Measurements from ENCODE around the gene SLC39A10. TPM values are rescaled to one million over a fixed set of nuclear protein-coding genes. Genes with fewer than 3 reads are reported as not detected.
A peak's percentile ranks its signal among the peaks of the same experiment; 100 is the strongest.
"Not testable (repeated sequence)": the region's sequence is repeated elsewhere in the genome, so short reads cannot be mapped to it uniquely, and the experiment has no call there.

SLC39A10 gene
- total RNA-seq, 1 experiment from 2014 or later: 44.2 TPM

- not testable (repeated sequence) for DNase-seq (ENCODE audit: low read depth)
Measured at GRCh38 chr2:195644708-195645107, 12.3 kb upstream of the SLC39A10 start.

GRCh38 chr2:195645413-195645812 is 11.6 kb upstream of the SLC39A10 start:
- DNase-seq (ENCODE audit: low read depth): no peak

- DNase-seq (ENCODE audit: low read depth): no peak
Measured at GRCh38 chr2:195646424-195646823, 10.6 kb upstream of the SLC39A10 start.

GRCh38 chr2:195647302-195647701 is 9.7 kb upstream of the SLC39A10 start:
- no peak for DNase-seq (ENCODE audit: low read depth)

- not testable (repeated sequence) for DNase-seq (ENCODE audit: low read depth)
Measured at GRCh38 chr2:195648370-195648769, 8.7 kb upstream of the SLC39A10 start.

- no peak for DNase-seq (ENCODE audit: low read depth)
Measured at GRCh38 chr2:195648787-195649186, 8.2 kb upstream of the SLC39A10 start.

- DNase-seq (ENCODE audit: low read depth): no peak
Measured at GRCh38 chr2:195649629-195650190, 7.3 kb upstream of the SLC39A10 start.

GRCh38 chr2:195651046-195651445 is 6.0 kb upstream of the SLC39A10 start:
- no peak for DNase-seq (ENCODE audit: low read depth)

- no peak for DNase-seq (ENCODE audit: low read depth)
Measured at GRCh38 chr2:195652911-195653310, 4.1 kb upstream of the SLC39A10 start.

GRCh38 chr2:195656161-195656858 is 716 bp upstream of the SLC39A10 start:
- no peak for DNase-seq (ENCODE audit: low read depth)

- peak; percentile 80 for DNase-seq (ENCODE audit: low read depth)
Measured at GRCh38 chr2:195657634-195658540, 861 bp downstream of the SLC39A10 start.

GRCh38 chr2:195658541-195658890 is 1.5 kb downstream of the SLC39A10 start:
- peak; percentile 78 for DNase-seq (ENCODE audit: low read depth)

- DNase-seq (ENCODE audit: low read depth): no peak
Measured at GRCh38 chr2:195659114-195659513, 2.1 kb downstream of the SLC39A10 start.

GRCh38 chr2:195659982-195660890 is 3.2 kb downstream of the SLC39A10 start:
- peak; percentile 59 for DNase-seq (ENCODE audit: low read depth)

- DNase-seq (ENCODE audit: low read depth): no peak
Measured at GRCh38 chr2:195662138-195662537, 5.1 kb downstream of the SLC39A10 start.

- no peak for DNase-seq (ENCODE audit: low read depth)
Measured at GRCh38 chr2:195663007-195663406, 6.0 kb downstream of the SLC39A10 start.

GRCh38 chr2:195664528-195664927 is 7.5 kb downstream of the SLC39A10 start:
- DNase-seq (ENCODE audit: low read depth): no peak

GRCh38 chr2:195665153-195665552 is 8.1 kb downstream of the SLC39A10 start:
- not testable (repeated sequence) for DNase-seq (ENCODE audit: low read depth)

GRCh38 chr2:195666113-195666712 is 9.2 kb downstream of the SLC39A10 start:
- no peak for DNase-seq (ENCODE audit: low read depth)

- no peak for DNase-seq (ENCODE audit: low read depth)
Measured at GRCh38 chr2:195667974-195668373, 10.9 kb downstream of the SLC39A10 start.

GRCh38 chr2:195670191-195670590 is 13.2 kb downstream of the SLC39A10 start:
- no peak for DNase-seq (ENCODE audit: low read depth)
